ENCODE data around the gene ADCY1.

ADCY1 gene

DNA sequence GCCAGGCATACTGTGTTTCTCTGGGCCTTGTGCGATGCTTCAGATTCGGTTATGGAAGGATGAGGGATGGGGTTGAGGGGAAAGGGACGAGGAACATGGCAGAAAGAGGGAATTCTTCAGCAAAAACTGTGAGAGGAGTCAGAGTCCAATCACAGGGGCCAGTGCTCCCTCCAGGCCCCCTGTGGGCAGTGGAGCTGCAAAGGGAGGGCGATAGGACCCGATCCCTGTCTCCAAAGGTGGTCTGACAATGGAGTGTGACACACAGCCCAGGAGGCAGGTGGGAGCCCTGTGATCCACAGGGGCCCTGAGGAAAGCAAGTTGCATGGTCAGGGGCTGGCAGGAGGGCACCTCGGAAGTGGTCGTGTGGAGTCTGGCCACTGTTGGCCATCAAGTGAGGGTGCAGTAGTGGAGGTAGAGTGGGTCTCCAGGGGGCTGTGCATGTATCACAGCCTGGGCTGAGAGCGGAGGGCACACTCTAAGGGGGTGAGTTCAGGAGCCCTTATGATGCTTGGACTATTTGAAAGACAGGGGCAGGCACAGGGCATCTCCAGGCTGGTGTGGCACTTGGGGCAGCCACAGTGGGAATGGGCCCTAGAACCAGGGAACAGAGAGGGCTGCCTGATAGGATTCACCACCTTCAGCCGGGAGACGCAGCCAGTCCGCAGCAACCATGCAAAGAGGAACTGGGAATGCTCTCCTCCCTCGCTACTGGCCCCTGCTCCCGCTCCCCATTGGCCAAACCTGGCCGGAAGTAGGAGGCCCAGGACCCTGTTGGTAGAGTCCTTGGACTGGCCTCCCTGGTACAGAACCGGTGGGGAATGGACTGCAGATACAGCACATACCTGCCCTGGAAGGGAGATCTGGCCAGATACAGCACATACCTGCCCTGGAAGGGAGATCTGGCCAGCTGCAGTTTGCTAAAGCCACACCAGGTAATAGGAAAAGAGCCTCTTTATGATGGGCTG is 115.9 kb downstream of the ADCY1 start:
- Histone ChIP-seq H3K36me3 (replicated peaks) (no peaks in the 10 kb centered on the region), H3K27me3 (replicated peaks) (no peaks in the 10 kb centered on the region), H3K27ac (peak overlapping the region; percentile 35), H3K4me3 (ENCODE audit: low read depth, low read length) (no peak overlapping the region)
- DNase-seq = no peak
- TF ChIP-seq, protein P1, sequence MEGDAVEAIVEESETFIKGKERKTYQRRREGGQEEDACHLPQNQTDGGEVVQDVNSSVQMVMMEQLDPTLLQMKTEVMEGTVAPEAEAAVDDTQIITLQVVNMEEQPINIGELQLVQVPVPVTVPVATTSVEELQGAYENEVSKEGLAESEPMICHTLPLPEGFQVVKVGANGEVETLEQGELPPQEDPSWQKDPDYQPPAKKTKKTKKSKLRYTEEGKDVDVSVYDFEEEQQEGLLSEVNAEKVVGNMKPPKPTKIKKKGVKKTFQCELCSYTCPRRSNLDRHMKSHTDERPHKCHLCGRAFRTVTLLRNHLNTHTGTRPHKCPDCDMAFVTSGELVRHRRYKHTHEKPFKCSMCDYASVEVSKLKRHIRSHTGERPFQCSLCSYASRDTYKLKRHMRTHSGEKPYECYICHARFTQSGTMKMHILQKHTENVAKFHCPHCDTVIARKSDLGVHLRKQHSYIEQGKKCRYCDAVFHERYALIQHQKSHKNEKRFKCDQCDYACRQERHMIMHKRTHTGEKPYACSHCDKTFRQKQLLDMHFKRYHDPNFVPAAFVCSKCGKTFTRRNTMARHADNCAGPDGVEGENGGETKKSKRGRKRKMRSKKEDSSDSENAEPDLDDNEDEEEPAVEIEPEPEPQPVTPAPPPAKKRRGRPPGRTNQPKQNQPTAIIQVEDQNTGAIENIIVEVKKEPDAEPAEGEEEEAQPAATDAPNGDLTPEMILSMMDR (IDR thresholded peaks at IDR 0.05; ENCODE audit: low read depth, low read length, missing control alignments) = no peak
- in situ Hi-C loops (cut with HindIII; ENCODE audit: low pct_ligation_motif_present, low sequenced_read_pairs) = no loop called here

GRCh38 chr7:45690762-45691150 is 116.6 kb downstream of the ADCY1 start:
- DNase-seq = no peak
- in situ Hi-C loops (cut with HindIII; ENCODE audit: low pct_ligation_motif_present, low sequenced_read_pairs) = no loop called here

GRCh38 chr7:45691155-45691656 is 117.0 kb downstream of the ADCY1 start:
- no peak for DNase-seq
- no peaks in the 10 kb centered on the region for H3K27me3 ChIP-seq (replicated peaks)
- H3K36me3 ChIP-seq (replicated peaks) = no peaks in the 10 kb centered on the region
- H3K4me3 ChIP-seq (ENCODE audit: low read depth, low read length) = no peak overlapping the region
- TF ChIP-seq, protein P1 (IDR thresholded peaks at IDR 0.05; ENCODE audit: low read depth, low read length, missing control alignments) = no peak
- no peak overlapping the region for H3K27ac ChIP-seq
- in situ Hi-C loops (cut with HindIII; ENCODE audit: low pct_ligation_motif_present, low sequenced_read_pairs) = no loop called here

More at GRCh38 chr7:45690762-45691150, 116.6 kb downstream of the ADCY1 start:
- H3K27ac ChIP-seq = no peak overlapping the region
- H3K36me3 ChIP-seq (replicated peaks) = no peaks in the 10 kb centered on the region
- no peak overlapping the region for H3K4me3 ChIP-seq (ENCODE audit: low read depth, low read length)
- TF ChIP-seq, protein P1 (IDR thresholded peaks at IDR 0.05; ENCODE audit: low read depth, low read length, missing control alignments) = no peak
- H3K27me3 ChIP-seq (replicated peaks) = no peaks in the 10 kb centered on the region

- in situ Hi-C loops (cut with HindIII; ENCODE audit: low pct_ligation_motif_present, low sequenced_read_pairs) = no loop called here
- TF ChIP-seq, protein P1 (IDR thresholded peaks at IDR 0.05; ENCODE audit: low read depth, low read length, missing control alignments) = no peak
- H3K27ac ChIP-seq = no peak overlapping the region
- H3K4me3 ChIP-seq (ENCODE audit: low read depth, low read length) = no peak overlapping the region
- no peaks in the 10 kb centered on the region for H3K36me3 ChIP-seq (replicated peaks)
- H3K27me3 ChIP-seq (replicated peaks) = no peaks in the 10 kb centered on the region
- DNase-seq = no peak
These were observed 117.9 kb downstream of the ADCY1 start for GRCh38 chr7:45692031-45692430.

DNA sequence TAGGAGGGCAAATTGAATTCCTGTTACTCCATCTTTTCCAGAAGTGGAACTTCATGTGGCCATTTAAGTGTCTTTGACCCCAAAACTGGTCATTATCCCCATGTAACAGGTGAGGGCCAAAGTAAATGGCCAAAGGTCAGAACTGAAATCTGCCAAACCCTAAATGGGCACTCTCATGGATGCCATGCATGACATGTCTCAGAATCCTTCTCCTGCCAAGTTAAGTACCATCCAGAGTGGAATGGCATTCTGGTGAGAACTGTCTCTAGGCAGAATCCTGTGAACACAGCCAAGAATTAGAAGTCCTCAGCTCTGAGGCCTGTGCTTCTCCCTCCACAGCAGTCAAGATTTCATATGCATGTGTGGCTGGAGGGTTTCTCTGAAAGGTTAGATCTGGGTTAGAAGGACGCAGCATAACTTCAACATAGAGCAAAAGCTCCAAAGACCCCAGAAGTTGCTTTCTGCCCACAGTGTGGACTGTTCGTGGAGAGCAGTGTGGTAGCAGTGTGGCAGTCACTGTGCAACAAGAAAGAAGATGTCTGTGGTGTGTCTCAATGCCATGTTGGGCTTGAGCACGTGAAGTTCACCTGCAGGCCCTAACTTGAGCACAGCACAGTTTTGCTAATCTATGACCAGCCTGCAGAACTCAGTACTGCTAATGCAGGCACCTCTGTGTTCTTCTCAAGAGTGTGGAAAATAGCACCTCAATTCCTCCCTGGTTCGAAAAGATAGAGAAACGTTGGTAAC is 121.3 kb downstream of the ADCY1 start:
- DNase-seq = no peak
- Histone ChIP-seq H3K36me3 (replicated peaks) (no peaks in the 10 kb centered on the region), H3K4me3 (ENCODE audit: low read depth, low read length) (no peak overlapping the region), H3K27ac (no peak overlapping the region), H3K27me3 (replicated peaks) (no peaks in the 10 kb centered on the region)
- in situ Hi-C loops (cut with HindIII; ENCODE audit: low pct_ligation_motif_present, low sequenced_read_pairs) = no loop called here
- TF ChIP-seq, protein P1 (IDR thresholded peaks at IDR 0.05; ENCODE audit: low read depth, low read length, missing control alignments) = no peak
